HL-60 (cell line): ENCODE results near the gene NUDT14.

ENCODE experiments used
- DNase-seq, 2 experiments: peaks; one replicate each; pipeline ENCODE4 v3.0.0-alpha.2; 2010 to 2020; ENCODE audit warnings: low read depth in 1 of 2, low spot score in 1 of 2
- H3K27ac ChIP-seq: fragments of 250-450 bp; sonication (Bioruptor Pico); replicated peaks from 2 replicates; pipeline ENCODE4 v1.5.1; 2020; ENCODE audit warnings: mild to moderate bottlenecking, moderate library complexity
- H3K27me3 ChIP-seq: fragments of 250-450 bp; sonication (Bioruptor Pico); 2 replicates; pipeline ENCODE4 v1.5.1; 2021; ENCODE audit warnings: mild to moderate bottlenecking, moderate library complexity; ENCODE audit not compliant: insufficient read depth, poor library complexity, severe bottlenecking
- H3K4me3 ChIP-seq: replicated peaks from 2 replicates; pipeline ENCODE4 v1.5.1; 2011; ENCODE audit warnings: mild to moderate bottlenecking, control low read depth, low read length; ENCODE audit not compliant: insufficient read depth
- GABPA ChIP-seq: IDR thresholded peaks from 2 replicates; pipeline ENCODE4 v1.6.1; 2012; ENCODE audit warnings: low read depth
- POLR2AphosphoS5 ChIP-seq: IDR thresholded peaks from 2 replicates; pipeline ENCODE4 v1.6.1; 2012; ENCODE audit warnings: low read depth
- SPI1 ChIP-seq: IDR thresholded peaks from 2 replicates; pipeline ENCODE4 v1.6.1; 2012; ENCODE audit warnings: low read depth, mild to moderate bottlenecking, borderline replicate concordance
- TF ChIP-seq, protein P1 (sequence below): IDR thresholded peaks from 2 replicates; pipeline ENCODE4 v1.6.1; 2012; ENCODE audit warnings: low read depth; ENCODE audit not compliant: insufficient replicate concordance
- TF ChIP-seq, protein P2 (sequence below): IDR thresholded peaks from one replicate; pipeline ENCODE4 v1.5.1; 2011; ENCODE audit warnings: low read length, control low read depth, inconsistent platforms; ENCODE audit not compliant: insufficient read depth

Gene NUDT14

DNA sequence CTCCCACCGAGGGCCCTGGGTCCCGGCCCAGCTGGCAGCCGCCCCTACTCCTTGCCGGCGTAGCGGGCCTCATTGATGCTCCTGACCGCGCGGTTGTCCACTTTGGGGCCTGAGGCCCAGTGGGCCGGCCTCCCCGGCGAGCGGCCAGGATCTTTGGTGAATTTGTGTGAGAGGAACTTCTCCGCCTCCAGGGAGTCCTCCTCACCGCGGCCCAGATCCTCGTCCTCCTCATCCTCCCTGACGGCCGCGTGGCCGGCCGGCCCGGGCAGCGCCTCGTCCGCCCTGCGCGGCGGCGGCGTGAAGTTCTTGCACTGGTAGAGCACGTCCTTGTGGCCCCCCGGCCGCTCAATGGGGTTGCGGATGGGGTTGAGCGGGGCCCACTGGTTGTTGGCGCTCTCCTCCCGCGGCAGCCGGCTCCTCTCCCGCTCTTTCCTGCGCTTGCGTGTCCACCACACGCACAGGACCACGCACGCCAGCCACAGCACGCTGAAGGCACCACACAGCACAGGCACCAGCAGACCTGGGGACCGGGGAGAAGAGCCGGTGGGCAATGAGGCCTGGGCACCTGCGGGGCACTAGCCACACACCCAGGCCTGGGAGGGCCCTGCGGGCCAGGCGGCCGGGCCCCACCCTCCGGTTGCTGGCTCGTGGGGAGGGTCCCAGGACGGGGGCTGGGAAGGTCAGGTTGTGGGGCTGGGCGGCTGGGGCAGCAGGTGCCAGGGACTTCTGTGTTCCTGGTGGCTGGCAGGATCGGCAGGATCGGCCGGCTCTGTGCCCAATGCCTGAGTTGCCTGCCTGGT is 38.3 kb downstream of the NUDT14 start:
- Histone ChIP-seq H3K27ac (no peak overlapping the region), H3K27me3 (no peaks in the 10 kb centered on the region), H3K4me3 (no peak overlapping the region)
- no peak for TF ChIP-seq GABPA
- TF ChIP-seq, protein P1, sequence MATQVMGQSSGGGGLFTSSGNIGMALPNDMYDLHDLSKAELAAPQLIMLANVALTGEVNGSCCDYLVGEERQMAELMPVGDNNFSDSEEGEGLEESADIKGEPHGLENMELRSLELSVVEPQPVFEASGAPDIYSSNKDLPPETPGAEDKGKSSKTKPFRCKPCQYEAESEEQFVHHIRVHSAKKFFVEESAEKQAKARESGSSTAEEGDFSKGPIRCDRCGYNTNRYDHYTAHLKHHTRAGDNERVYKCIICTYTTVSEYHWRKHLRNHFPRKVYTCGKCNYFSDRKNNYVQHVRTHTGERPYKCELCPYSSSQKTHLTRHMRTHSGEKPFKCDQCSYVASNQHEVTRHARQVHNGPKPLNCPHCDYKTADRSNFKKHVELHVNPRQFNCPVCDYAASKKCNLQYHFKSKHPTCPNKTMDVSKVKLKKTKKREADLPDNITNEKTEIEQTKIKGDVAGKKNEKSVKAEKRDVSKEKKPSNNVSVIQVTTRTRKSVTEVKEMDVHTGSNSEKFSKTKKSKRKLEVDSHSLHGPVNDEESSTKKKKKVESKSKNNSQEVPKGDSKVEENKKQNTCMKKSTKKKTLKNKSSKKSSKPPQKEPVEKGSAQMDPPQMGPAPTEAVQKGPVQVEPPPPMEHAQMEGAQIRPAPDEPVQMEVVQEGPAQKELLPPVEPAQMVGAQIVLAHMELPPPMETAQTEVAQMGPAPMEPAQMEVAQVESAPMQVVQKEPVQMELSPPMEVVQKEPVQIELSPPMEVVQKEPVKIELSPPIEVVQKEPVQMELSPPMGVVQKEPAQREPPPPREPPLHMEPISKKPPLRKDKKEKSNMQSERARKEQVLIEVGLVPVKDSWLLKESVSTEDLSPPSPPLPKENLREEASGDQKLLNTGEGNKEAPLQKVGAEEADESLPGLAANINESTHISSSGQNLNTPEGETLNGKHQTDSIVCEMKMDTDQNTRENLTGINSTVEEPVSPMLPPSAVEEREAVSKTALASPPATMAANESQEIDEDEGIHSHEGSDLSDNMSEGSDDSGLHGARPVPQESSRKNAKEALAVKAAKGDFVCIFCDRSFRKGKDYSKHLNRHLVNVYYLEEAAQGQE: no peak
- TF ChIP-seq POLR2AphosphoS5: no peak
- TF ChIP-seq SPI1: no peak
- TF ChIP-seq, protein P2, sequence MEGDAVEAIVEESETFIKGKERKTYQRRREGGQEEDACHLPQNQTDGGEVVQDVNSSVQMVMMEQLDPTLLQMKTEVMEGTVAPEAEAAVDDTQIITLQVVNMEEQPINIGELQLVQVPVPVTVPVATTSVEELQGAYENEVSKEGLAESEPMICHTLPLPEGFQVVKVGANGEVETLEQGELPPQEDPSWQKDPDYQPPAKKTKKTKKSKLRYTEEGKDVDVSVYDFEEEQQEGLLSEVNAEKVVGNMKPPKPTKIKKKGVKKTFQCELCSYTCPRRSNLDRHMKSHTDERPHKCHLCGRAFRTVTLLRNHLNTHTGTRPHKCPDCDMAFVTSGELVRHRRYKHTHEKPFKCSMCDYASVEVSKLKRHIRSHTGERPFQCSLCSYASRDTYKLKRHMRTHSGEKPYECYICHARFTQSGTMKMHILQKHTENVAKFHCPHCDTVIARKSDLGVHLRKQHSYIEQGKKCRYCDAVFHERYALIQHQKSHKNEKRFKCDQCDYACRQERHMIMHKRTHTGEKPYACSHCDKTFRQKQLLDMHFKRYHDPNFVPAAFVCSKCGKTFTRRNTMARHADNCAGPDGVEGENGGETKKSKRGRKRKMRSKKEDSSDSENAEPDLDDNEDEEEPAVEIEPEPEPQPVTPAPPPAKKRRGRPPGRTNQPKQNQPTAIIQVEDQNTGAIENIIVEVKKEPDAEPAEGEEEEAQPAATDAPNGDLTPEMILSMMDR: no peak
- no peak for DNase-seq

DNA sequence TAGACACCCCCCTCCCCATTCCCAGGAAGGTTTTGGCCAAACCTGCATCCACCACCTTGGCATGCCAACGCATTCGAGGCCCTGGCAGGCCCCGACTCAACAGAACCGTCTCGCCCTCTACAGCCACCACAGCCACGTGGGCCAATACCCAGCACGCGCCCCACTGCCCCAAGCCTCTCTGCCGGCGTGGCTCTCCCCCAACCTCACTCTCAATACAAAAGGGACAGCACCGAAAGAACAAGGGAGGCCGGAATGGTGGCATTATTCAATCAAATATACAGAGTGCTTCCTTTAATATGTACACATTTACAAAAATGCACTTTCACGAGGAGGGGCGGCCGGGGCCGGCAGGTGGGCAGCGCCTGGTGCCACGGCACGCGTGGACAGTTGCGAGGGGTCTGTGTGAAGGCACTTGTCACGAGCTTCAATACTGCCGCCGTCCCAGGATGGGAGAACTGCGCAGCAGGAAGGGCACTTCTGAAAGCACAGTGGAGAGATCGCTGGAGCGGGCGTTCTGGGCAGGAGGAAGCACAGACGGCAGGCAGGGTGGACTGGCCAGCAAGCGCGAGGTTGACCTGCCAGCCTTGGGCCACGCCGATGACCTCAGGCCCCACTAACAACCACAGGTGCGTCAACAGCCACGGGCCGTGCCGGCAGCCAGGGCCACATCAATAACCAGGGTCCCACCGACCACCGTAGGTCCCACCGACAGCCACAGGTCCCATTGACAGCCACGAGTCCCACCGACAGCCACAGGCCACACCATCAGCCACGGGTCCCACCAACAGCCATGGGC is 39.4 kb downstream of the NUDT14 start:
- Histone ChIP-seq H3K4me3 (no peak overlapping the region), H3K27me3 (no peaks in the 10 kb centered on the region), H3K27ac (no peak overlapping the region)
- no peak for DNase-seq
- TF ChIP-seq, protein P2: no peak
- TF ChIP-seq GABPA (no peak), POLR2AphosphoS5 (no peak), SPI1 (no peak)
- TF ChIP-seq, protein P1: no peak

DNA sequence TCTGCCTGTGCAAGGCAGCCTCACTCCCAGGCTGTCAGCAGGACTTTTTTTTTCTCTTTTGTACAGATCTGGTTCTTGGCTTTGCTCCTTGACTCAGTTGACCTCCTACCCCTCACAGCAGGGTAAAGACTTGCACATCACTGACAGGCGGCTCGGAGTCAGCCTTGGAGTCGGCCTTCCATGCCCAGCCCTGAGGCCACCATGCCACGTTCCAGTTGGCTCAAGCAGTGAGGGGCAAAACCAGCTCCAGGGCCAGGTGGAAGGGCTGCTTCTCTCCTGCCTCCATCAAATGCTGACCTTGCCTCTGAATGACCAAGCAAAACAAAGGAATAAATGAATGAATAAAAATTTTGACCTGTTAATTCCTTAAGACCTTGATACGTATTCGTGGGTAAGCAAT is 40.1 kb downstream of the NUDT14 start:
- H3K4me3 ChIP-seq: no peak overlapping the region
- no peaks in the 10 kb centered on the region for H3K27me3 ChIP-seq
- H3K27ac ChIP-seq: no peak overlapping the region
- DNase-seq: no peak
- TF ChIP-seq, protein P1: no peak
- no peak for TF ChIP-seq GABPA
- TF ChIP-seq SPI1: no peak
- no peak for TF ChIP-seq POLR2AphosphoS5
- TF ChIP-seq, protein P2: no peak
